Measurements from ENCODE around the gene SLC16A5. TPM values are rescaled to one million over a fixed set of nuclear protein-coding genes. Genes with fewer than 3 reads are reported as not detected.
"Not testable (repeated sequence)": the region's sequence is repeated elsewhere in the genome, so short reads cannot be mapped to it uniquely, and the experiment has no call there.

The SLC16A5 gene, protein sequence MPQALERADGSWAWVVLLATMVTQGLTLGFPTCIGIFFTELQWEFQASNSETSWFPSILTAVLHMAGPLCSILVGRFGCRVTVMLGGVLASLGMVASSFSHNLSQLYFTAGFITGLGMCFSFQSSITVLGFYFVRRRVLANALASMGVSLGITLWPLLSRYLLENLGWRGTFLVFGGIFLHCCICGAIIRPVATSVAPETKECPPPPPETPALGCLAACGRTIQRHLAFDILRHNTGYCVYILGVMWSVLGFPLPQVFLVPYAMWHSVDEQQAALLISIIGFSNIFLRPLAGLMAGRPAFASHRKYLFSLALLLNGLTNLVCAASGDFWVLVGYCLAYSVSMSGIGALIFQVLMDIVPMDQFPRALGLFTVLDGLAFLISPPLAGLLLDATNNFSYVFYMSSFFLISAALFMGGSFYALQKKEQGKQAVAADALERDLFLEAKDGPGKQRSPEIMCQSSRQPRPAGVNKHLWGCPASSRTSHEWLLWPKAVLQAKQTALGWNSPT
- total RNA-seq = 10 to 100 TPM in 1 of 3 donors, 1 to 10 TPM in 2; 6.3 to 11.2 (median 10.0) TPM
- total RNA-seq (2013) = 3.2 TPM

DNA sequence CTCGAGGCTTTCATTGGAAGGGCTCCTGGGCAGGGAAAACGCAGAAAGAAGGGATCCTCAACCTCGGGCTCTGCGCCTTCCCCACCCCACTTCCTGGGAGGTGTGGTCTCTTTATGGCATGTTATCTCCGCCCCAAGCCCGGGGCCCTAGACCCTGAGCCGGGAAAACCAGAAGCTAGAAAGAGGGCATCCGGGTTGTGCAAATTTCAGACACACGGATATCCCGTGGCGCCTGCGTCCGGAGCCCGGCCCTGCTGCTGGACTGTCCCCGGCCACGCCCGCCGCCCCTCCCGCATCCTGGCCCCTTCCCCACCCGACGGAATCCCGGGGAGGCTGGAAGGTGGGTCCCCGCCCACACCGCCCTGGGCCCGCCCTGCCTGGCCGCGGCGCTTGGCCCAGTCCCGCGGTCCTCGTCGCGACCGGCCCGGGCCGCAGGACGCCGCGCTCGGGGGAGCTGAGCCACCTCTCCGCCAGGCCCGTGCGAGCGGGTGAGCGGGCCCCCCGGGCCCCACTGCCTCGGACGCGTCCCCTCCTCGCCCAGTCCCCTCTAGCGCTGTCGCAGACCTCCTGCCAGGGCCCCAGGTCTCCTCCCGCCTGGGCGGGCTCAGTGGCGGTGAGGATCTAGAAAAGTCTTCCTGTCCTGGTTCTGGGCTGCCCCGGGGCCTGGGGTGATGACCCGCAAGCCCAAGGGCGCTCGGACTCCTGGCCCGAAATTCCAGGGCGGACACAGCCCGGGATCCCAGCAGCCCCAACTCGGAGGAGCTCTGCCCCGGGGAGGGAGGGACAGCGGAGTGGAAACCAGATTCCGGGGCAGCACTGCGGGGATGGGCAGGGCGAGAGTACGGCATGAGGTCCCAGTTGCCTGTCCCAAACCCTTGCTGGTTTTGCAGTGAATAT lies at the start of gene SLC16A5:
Gene SLC16A5 (plus strand): TSS at position 397 of the 896 bp plus-strand sequence. CDS start 5,683 bp downstream, outside the sequence.
- H3K27ac Mint-ChIP-seq = peak within 1 kb of the TSS in 1 of 2 donors; percentile 86
- intact Hi-C loops (cut with micrococcal nuclease) = no loop called here
- ATAC-seq (peak; percentile 70 to 75 (median 73)), DNase-seq (peak; percentile 29 to 68)
- Histone ChIP-seq H3K27me3 (ENCODE audit: control insufficient read depth, insufficient read depth, low read length) (no peaks in the 10 kb centered on the region), H3K4me3 (ENCODE audit: low read length) (peak within 1 kb of the TSS; percentile 43), H3K9me3 (ENCODE audit: control insufficient read depth, insufficient read depth, low read length) (no peaks in the 10 kb centered on the region), H3K27ac (ENCODE audit: low read length) (peak within 1 kb of the TSS; percentile 11), H3K36me3 (ENCODE audit: control insufficient read depth, insufficient read depth, low read length) (no peaks in the 10 kb centered on the region), H3K4me1 (ENCODE audit: control insufficient read depth, insufficient read depth, low read length) (peaks cover 23% of the 10 kb centered on the region)
- H3K4me3 Mint-ChIP-seq = peak within 1 kb of the TSS; percentile 84
- peaks cover 0 to 33% of the 10 kb centered on the region in 2 donors for H3K4me1 Mint-ChIP-seq
- 4% methylated on average over 68 of the region's 69 CpGs for WGBS (ENCODE audit: insufficient coverage)
- H3K36me3 Mint-ChIP-seq = no peaks in the 10 kb centered on the region
- no peaks in the 10 kb centered on the region for H3K9me3 Mint-ChIP-seq
- no peaks in the 10 kb centered on the region for H3K27me3 Mint-ChIP-seq (ENCODE audit: low read depth in 2 of 2)
- TF ChIP-seq, protein P1, sequence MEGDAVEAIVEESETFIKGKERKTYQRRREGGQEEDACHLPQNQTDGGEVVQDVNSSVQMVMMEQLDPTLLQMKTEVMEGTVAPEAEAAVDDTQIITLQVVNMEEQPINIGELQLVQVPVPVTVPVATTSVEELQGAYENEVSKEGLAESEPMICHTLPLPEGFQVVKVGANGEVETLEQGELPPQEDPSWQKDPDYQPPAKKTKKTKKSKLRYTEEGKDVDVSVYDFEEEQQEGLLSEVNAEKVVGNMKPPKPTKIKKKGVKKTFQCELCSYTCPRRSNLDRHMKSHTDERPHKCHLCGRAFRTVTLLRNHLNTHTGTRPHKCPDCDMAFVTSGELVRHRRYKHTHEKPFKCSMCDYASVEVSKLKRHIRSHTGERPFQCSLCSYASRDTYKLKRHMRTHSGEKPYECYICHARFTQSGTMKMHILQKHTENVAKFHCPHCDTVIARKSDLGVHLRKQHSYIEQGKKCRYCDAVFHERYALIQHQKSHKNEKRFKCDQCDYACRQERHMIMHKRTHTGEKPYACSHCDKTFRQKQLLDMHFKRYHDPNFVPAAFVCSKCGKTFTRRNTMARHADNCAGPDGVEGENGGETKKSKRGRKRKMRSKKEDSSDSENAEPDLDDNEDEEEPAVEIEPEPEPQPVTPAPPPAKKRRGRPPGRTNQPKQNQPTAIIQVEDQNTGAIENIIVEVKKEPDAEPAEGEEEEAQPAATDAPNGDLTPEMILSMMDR (IDR thresholded peaks at IDR 0.05) = no peak

DNA sequence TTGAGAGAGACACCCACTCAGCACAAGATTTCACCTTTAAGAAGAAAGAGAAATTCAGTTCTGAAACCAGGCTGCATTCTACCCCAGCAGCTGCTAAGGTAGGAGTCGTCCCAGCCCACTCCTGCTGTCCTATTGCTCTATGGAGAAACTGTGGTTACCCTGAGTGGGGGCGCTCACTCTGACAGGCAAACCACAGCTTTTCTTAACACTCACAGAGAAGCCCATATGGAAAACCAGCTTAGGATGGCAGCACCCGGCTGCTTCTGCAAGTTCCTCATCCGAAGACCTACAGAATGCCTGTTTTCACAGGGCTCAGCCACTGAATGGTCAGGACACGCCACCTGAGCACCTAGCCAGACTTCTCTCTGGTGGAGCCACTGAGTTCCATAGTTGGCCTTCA lies 48.5 kb upstream of the SLC16A5 start:
- TF ChIP-seq, protein P1 (IDR thresholded peaks at IDR 0.05) = no peak
- Histone ChIP-seq H3K27ac (ENCODE audit: low read length) (no peak overlapping the region), H3K36me3 (ENCODE audit: control insufficient read depth, insufficient read depth, low read length) (peaks cover 25% of the 10 kb centered on the region), H3K4me1 (ENCODE audit: control insufficient read depth, insufficient read depth, low read length) (peaks cover 24% of the 10 kb centered on the region), H3K27me3 (ENCODE audit: control insufficient read depth, insufficient read depth, low read length) (no peaks in the 10 kb centered on the region), H3K4me3 (ENCODE audit: low read length) (no peak overlapping the region), H3K9me3 (ENCODE audit: control insufficient read depth, insufficient read depth, low read length) (no peaks in the 10 kb centered on the region)
- ATAC-seq (no peak), DNase-seq (no peak)
- no peaks in the 10 kb centered on the region for H3K9me3 Mint-ChIP-seq
- intact Hi-C loops (cut with micrococcal nuclease) = no loop called here
- H3K4me3 Mint-ChIP-seq = no peak overlapping the region
- H3K36me3 Mint-ChIP-seq = peaks cover 16% of the 10 kb centered on the region
- 66% methylated on average over 5 of the region's 5 CpGs for WGBS (ENCODE audit: insufficient coverage)
- peaks cover 12 to 19% of the 10 kb centered on the region in 2 donors for H3K4me1 Mint-ChIP-seq
- H3K27ac Mint-ChIP-seq = no peak overlapping the region
- H3K27me3 Mint-ChIP-seq (ENCODE audit: low read depth in 2 of 2) = peaks cover 0 to 3% of the 10 kb centered on the region in 2 donors

DNA sequence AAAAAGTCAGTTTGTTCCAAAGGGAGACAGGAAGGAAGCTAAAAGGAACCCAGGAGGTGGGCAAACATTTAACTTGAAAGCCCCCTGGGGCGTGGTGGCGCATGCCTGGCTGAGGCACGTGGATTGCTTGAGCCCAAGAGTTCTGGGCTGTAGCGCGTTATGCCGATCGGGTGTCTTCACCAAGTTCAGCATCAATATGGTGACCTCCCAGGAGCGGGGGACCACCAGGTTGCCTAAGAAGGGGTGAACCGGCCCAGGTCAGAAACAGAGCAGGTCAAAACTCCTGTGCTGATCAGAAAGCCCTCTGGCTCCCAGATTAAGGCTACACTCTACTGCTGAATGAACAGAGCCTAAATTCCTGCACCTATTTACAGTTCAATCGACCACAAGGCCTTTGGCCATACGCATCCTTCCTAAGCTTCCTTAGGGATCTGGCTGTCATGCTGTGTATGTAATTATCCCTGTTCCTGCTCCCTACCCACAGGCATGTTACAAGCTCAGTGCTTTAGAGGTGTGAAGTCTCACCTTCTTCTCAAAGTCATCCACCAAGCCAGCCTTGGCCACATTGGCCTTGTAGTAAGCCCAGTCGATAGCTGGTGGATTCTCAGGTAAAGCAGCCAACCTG lies 46.0 kb upstream of the SLC16A5 start:
- Mint-ChIP-seq H3K36me3 (peaks cover 16% of the 10 kb centered on the region), H3K4me1 (peaks cover 19 to 21% of the 10 kb centered on the region in 2 donors), H3K27me3 (ENCODE audit: low read depth in 2 of 2) (no peaks in the 10 kb centered on the region), H3K27ac (no peak overlapping the region), H3K9me3 (no peaks in the 10 kb centered on the region), H3K4me3 (no peak overlapping the region)
- ATAC-seq (no peak), DNase-seq (no peak)
- Histone ChIP-seq H3K36me3 (ENCODE audit: control insufficient read depth, insufficient read depth, low read length) (peaks cover 25% of the 10 kb centered on the region), H3K4me1 (ENCODE audit: control insufficient read depth, insufficient read depth, low read length) (peaks cover 9% of the 10 kb centered on the region), H3K9me3 (ENCODE audit: control insufficient read depth, insufficient read depth, low read length) (no peaks in the 10 kb centered on the region), H3K27me3 (ENCODE audit: control insufficient read depth, insufficient read depth, low read length) (no peaks in the 10 kb centered on the region), H3K27ac (ENCODE audit: low read length) (no peak overlapping the region), H3K4me3 (ENCODE audit: low read length) (no peak overlapping the region)
- WGBS (ENCODE audit: insufficient coverage) = 95% methylated on average over 12 of the region's 12 CpGs
- intact Hi-C loops (cut with micrococcal nuclease) = no loop called here
- TF ChIP-seq, protein P1 (IDR thresholded peaks at IDR 0.05) = no peak

DNA sequence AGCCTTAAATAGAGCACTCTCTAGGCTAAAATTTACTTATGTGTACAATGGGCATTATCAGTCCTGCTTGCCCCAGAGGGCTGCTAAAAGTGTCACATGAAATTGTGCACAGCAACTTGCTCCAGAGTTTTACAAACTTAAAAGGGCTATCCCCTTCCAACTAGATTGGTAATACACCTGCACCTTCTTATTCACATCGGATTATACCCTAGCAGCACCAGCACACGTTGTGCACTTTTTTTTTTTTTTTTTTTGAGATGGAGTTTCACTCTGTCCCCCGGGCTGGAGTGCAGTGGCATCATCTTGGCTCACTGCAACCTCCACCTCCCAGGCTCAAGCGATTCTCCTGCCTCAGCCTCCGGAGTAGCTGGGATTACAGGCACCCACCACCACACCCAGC lies 44.0 kb upstream of the SLC16A5 start:
- WGBS (ENCODE audit: insufficient coverage) = 80% methylated on average over 3 of the region's 5 CpGs
- Histone ChIP-seq H3K36me3 (ENCODE audit: control insufficient read depth, insufficient read depth, low read length) (peaks cover 23% of the 10 kb centered on the region), H3K4me1 (ENCODE audit: control insufficient read depth, insufficient read depth, low read length) (peaks cover 19% of the 10 kb centered on the region)
- H3K4me3 Mint-ChIP-seq; H3K27me3 Mint-ChIP-seq (ENCODE audit: low read depth in 2 of 2); intact Hi-C loops (cut with micrococcal nuclease); H3K9me3 ChIP-seq (ENCODE audit: control insufficient read depth, insufficient read depth, low read length); H3K4me3 ChIP-seq (ENCODE audit: low read length); H3K27ac Mint-ChIP-seq; ATAC-seq; H3K27me3 ChIP-seq (ENCODE audit: control insufficient read depth, insufficient read depth, low read length); H3K9me3 Mint-ChIP-seq; DNase-seq; H3K27ac ChIP-seq (ENCODE audit: low read length): not testable (repeated sequence)
- Mint-ChIP-seq H3K36me3 (peaks cover 12% of the 10 kb centered on the region), H3K4me1 (peaks cover 31 to 33% of the 10 kb centered on the region in 2 donors)

Data from natural killer cell (primary cell).